HFFc6 (cell line): ENCODE measurements around the gene GALNT7. TPM values are rescaled to one million over a fixed set of nuclear protein-coding genes. Genes with fewer than 3 reads are reported as not detected.

ENCODE experiments used
- DNase-seq: peaks from one replicate; pipeline ENCODE4 v3.0.0-alpha.2; 2018
- H3K27ac Mint-ChIP-seq: 2 replicates; pipeline ENCODE4 v1.8.0; 2020; ENCODE audit warnings: mild to moderate bottlenecking, mixed read lengths
- H3K27me3 Mint-ChIP-seq: 2 replicates; pipeline ENCODE4 v1.8.0; 2021; ENCODE audit warnings: mild to moderate bottlenecking, moderate library complexity, mixed read lengths; ENCODE audit not compliant: insufficient read depth
- H3K36me3 Mint-ChIP-seq: 2 replicates; pipeline ENCODE4 v1.8.0; 2021; ENCODE audit warnings: low read depth, mixed read lengths
- H3K4me1 Mint-ChIP-seq: 2 replicates; pipeline ENCODE4 v1.8.0; 2020; ENCODE audit warnings: low read depth, mixed read lengths
- H3K4me3 Mint-ChIP-seq: 2 replicates; pipeline ENCODE4 v1.8.0; 2020; ENCODE audit warnings: mild to moderate bottlenecking, moderate library complexity, mixed read lengths
- H3K9me3 Mint-ChIP-seq: 2 replicates; pipeline ENCODE4 v1.8.0; 2020; ENCODE audit warnings: mild to moderate bottlenecking, mixed read lengths
- CTCF ChIP-seq: fragments of 200-600 bp; sonication (generic); IDR thresholded peaks from 2 replicates; pipeline ENCODE4 v1.5.0; 2021; ENCODE audit warnings: antibody characterized with exemption, mild to moderate bottlenecking
- total RNA-seq, 6 experiments: library from RNA; stranded (reverse); fragmentation: NEBNext Ultra II Directional; extraction: Animal tissue kit (Norgen Biotek cat#: 25700); gene quantifications; 2 replicates in 1 of 6; 3 replicates in 5 of 6; pipeline ENCODE4 v1.2.3, GENCODE V29; 2021

The GALNT7 gene
- total RNA-seq, 6 experiments from 2014 or later = 10.9 to 24.3 (median 23.0) TPM

- Mint-ChIP-seq H3K36me3 (no peaks in the 10 kb centered on the region), H3K27ac (no peak overlapping the region), H3K4me1 (peaks cover 42% of the 10 kb centered on the region), H3K4me3 (no peak overlapping the region), H3K9me3 (no peaks in the 10 kb centered on the region), H3K27me3 (peaks cover 2% of the 10 kb centered on the region; the same call in 1 of the 2 replicates)
- DNase-seq = no peak
- no peak for TF ChIP-seq CTCF
These were observed 3.4 kb downstream of the GALNT7 start for GRCh38 chr4:173171987-173172386.

GRCh38 chr4:173174184-173174583, 5.6 kb downstream of the GALNT7 start:
- Mint-ChIP-seq H3K36me3 (no peaks in the 10 kb centered on the region), H3K4me1 (peaks cover 32% of the 10 kb centered on the region), H3K4me3 (no peak overlapping the region), H3K27ac (no peak overlapping the region), H3K27me3 (0 out of 2 replicates have a peak, but pooled peaks cover 2% of the 10 kb centered on the region), H3K9me3 (no peaks in the 10 kb centered on the region)
- DNase-seq = no peak
- TF ChIP-seq CTCF = no peak

GRCh38 chr4:173174594-173175012, 6.0 kb downstream of the GALNT7 start:
- Mint-ChIP-seq H3K36me3 (no peaks in the 10 kb centered on the region), H3K4me1 (peaks cover 36% of the 10 kb centered on the region), H3K4me3 (no peak overlapping the region), H3K27ac (no peak overlapping the region), H3K27me3 (0 out of 2 replicates have a peak, but pooled peaks cover 2% of the 10 kb centered on the region), H3K9me3 (no peaks in the 10 kb centered on the region)
- DNase-seq = no peak
- no peak for TF ChIP-seq CTCF

GRCh38 chr4:173176010-173176409, 7.4 kb downstream of the GALNT7 start:
- no peak for TF ChIP-seq CTCF
- Mint-ChIP-seq H3K27me3 (0 out of 2 replicates have a peak, but pooled peaks cover 2% of the 10 kb centered on the region), H3K27ac (no peak overlapping the region), H3K36me3 (no peaks in the 10 kb centered on the region), H3K9me3 (no peaks in the 10 kb centered on the region), H3K4me3 (no peak overlapping the region), H3K4me1 (peaks cover 35% of the 10 kb centered on the region)
- no peak for DNase-seq

- 0 out of 2 replicates have a peak, but pooled peaks cover 2% of the 10 kb centered on the region for H3K27me3 Mint-ChIP-seq
- H3K4me3 Mint-ChIP-seq = no peak overlapping the region
- no peaks in the 10 kb centered on the region for H3K9me3 Mint-ChIP-seq
- no peak for TF ChIP-seq CTCF
- no peaks in the 10 kb centered on the region for H3K36me3 Mint-ChIP-seq
- DNase-seq = no peak
- H3K27ac Mint-ChIP-seq = no peak overlapping the region
- H3K4me1 Mint-ChIP-seq = peaks cover 41% of the 10 kb centered on the region
These were observed 8.6 kb downstream of the GALNT7 start for GRCh38 chr4:173177232-173177631.

- H3K4me1 Mint-ChIP-seq = peaks cover 50% of the 10 kb centered on the region
- no peak for TF ChIP-seq CTCF
- H3K4me3 Mint-ChIP-seq = no peak overlapping the region
- no peak for DNase-seq
- no peak overlapping the region for H3K27ac Mint-ChIP-seq
- H3K27me3 Mint-ChIP-seq = 0 out of 2 replicates have a peak, but pooled peaks cover 2% of the 10 kb centered on the region
- H3K9me3 Mint-ChIP-seq = no peaks in the 10 kb centered on the region
- H3K36me3 Mint-ChIP-seq = no peaks in the 10 kb centered on the region
These were observed 9.5 kb downstream of the GALNT7 start for GRCh38 chr4:173178144-173178543.
